ENCODE measurements around the gene POLR3K. TPM values are rescaled to one million over a fixed set of nuclear protein-coding genes. Genes with fewer than 3 reads are reported as not detected.

Gene POLR3K
- total and polyA plus RNA-seq, 4 donors, result 2.8 to 9.8 (median 7.4) TPM

GRCh38 chr16:86483-86952 is 33.1 kb upstream of the POLR3K start:
- H3K36me3 ChIP-seq (ENCODE audit: control insufficient read depth in 4 of 4, insufficient read depth in 3 of 4, low read depth in 1 of 4, low read length in 3 of 4), result peaks cover 0 to 42% (median 12%) of the 10 kb centered on the region in 4 donors
- no peak for DNase-seq (ENCODE audit: low spot score)
- 95% methylated on average over 23 of the region's 23 CpGs for WGBS
- no peak for TF ChIP-seq MAX (IDR thresholded peaks at IDR 0.05)
- no peak for TF ChIP-seq GABPA (IDR thresholded peaks at IDR 0.05 in 1 of 2, conservative IDR thresholded peaks at IDR 0.05 in 1 of 2)
- peaks cover 0 to 17% (median 4%) of the 10 kb centered on the region in 4 donors for H3K4me1 ChIP-seq (ENCODE audit: control insufficient read depth in 4 of 4, insufficient read depth in 4 of 4, low read length in 3 of 4)
- no peak overlapping the region for H3K27ac ChIP-seq (ENCODE audit: low read depth in 1 of 2, low read length in 2 of 2)
- H3K27me3 ChIP-seq (ENCODE audit: control insufficient read depth in 4 of 4, insufficient read depth in 4 of 4, low read length in 3 of 4), result no peaks in the 10 kb centered on the region
- no peaks in the 10 kb centered on the region for H3K9me3 ChIP-seq (ENCODE audit: control insufficient read depth in 4 of 4, low read length in 3 of 4)
- no peak overlapping the region for H3K4me3 ChIP-seq (ENCODE audit: low read depth in 1 of 3, low read length in 3 of 3)
- no peak overlapping the region for H3K9ac ChIP-seq (ENCODE audit: low read depth in 1 of 2, low read length in 2 of 2)

- Histone ChIP-seq H3K27me3 (ENCODE audit: control insufficient read depth in 4 of 4, insufficient read depth in 4 of 4, low read length in 3 of 4) (no peaks in the 10 kb centered on the region), H3K36me3 (ENCODE audit: control insufficient read depth in 4 of 4, insufficient read depth in 3 of 4, low read depth in 1 of 4, low read length in 3 of 4) (peaks cover 0 to 42% (median 12%) of the 10 kb centered on the region in 4 donors), H3K27ac (ENCODE audit: low read depth in 1 of 2, low read length in 2 of 2) (no peak overlapping the region), H3K9ac (ENCODE audit: low read depth in 1 of 2, low read length in 2 of 2) (no peak overlapping the region), H3K4me3 (ENCODE audit: low read depth in 1 of 3, low read length in 3 of 3) (no peak overlapping the region), H3K4me1 (ENCODE audit: control insufficient read depth in 4 of 4, insufficient read depth in 4 of 4, low read length in 3 of 4) (peaks cover 0 to 17% (median 4%) of the 10 kb centered on the region in 4 donors), H3K9me3 (ENCODE audit: control insufficient read depth in 4 of 4, low read length in 3 of 4) (no peaks in the 10 kb centered on the region)
- 77% methylated on average over 9 of the region's 9 CpGs for WGBS
- TF ChIP-seq HNF4A (conservative IDR thresholded peaks at IDR 0.05) (no peak), MAX (IDR thresholded peaks at IDR 0.05) (no peak), NR2F2 (IDR thresholded peaks at IDR 0.05) (no peak)
- DNase-seq (ENCODE audit: low spot score), result no peak
Observed at GRCh38 chr16:85865-86264, 32.5 kb upstream of the POLR3K start.

- 90% methylated on average over 18 of the region's 18 CpGs for WGBS
- peaks cover 0 to 42% (median 11%) of the 10 kb centered on the region in 4 donors for H3K36me3 ChIP-seq (ENCODE audit: control insufficient read depth in 4 of 4, insufficient read depth in 3 of 4, low read depth in 1 of 4, low read length in 3 of 4)
- no peaks in the 10 kb centered on the region for H3K9me3 ChIP-seq (ENCODE audit: control insufficient read depth in 4 of 4, low read length in 3 of 4)
- no peaks in the 10 kb centered on the region for H3K27me3 ChIP-seq (ENCODE audit: control insufficient read depth in 4 of 4, insufficient read depth in 4 of 4, low read length in 3 of 4)
- TF ChIP-seq FOXA2 (IDR thresholded peaks at IDR 0.05) (no peak), ATF3 (IDR thresholded peaks at IDR 0.05) (no peak)
- no peak overlapping the region for H3K27ac ChIP-seq (ENCODE audit: low read depth in 1 of 2, low read length in 2 of 2)
- no peak overlapping the region for H3K4me3 ChIP-seq (ENCODE audit: low read depth in 1 of 3, low read length in 3 of 3)
- peaks cover 0 to 17% (median 4%) of the 10 kb centered on the region in 4 donors for H3K4me1 ChIP-seq (ENCODE audit: control insufficient read depth in 4 of 4, insufficient read depth in 4 of 4, low read length in 3 of 4)
- no peak for DNase-seq (ENCODE audit: low spot score)
- H3K9ac ChIP-seq (ENCODE audit: low read depth in 1 of 2, low read length in 2 of 2), result no peak overlapping the region
Observed at GRCh38 chr16:85407-85782, 32.0 kb upstream of the POLR3K start.

- H3K4me3 ChIP-seq (ENCODE audit: low read depth in 1 of 3, low read length in 3 of 3), result no peak overlapping the region
- no peak overlapping the region for H3K9ac ChIP-seq (ENCODE audit: low read depth in 1 of 2, low read length in 2 of 2)
- H3K4me1 ChIP-seq (ENCODE audit: control insufficient read depth in 4 of 4, insufficient read depth in 4 of 4, low read length in 3 of 4), result peaks cover 0 to 17% (median 4%) of the 10 kb centered on the region in 4 donors
- H3K27me3 ChIP-seq (ENCODE audit: control insufficient read depth in 4 of 4, insufficient read depth in 4 of 4, low read length in 3 of 4), result no peaks in the 10 kb centered on the region
- no peaks in the 10 kb centered on the region for H3K9me3 ChIP-seq (ENCODE audit: control insufficient read depth in 4 of 4, low read length in 3 of 4)
- H3K27ac ChIP-seq (ENCODE audit: low read depth in 1 of 2, low read length in 2 of 2), result peak overlapping the region; percentile 19 to 28
- peaks cover 0 to 41% (median 11%) of the 10 kb centered on the region in 4 donors for H3K36me3 ChIP-seq (ENCODE audit: control insufficient read depth in 4 of 4, insufficient read depth in 3 of 4, low read depth in 1 of 4, low read length in 3 of 4)
- no peak for DNase-seq (ENCODE audit: low spot score)
- 67% methylated on average over 7 of the region's 7 CpGs for WGBS
- TF ChIP-seq HNF4A (conservative IDR thresholded peaks at IDR 0.05) (no peak), JUND (IDR thresholded peaks at IDR 0.05) (peak in 1 of 2 donors; percentile 21), NR2F2 (IDR thresholded peaks at IDR 0.05) (no peak)
Observed at GRCh38 chr16:84718-85406, 31.5 kb upstream of the POLR3K start.

All from liver (tissue), 9 donors.